HG02642 (cell line): ENCODE results near the gene KRTAP10-8.
"Not testable (repeated sequence)": the region's sequence is repeated elsewhere in the genome, so short reads cannot be mapped to it uniquely, and the experiment has no call there.

Source experiments
- ATAC-seq: cut with Tn5 transposase; IDR thresholded peaks from one replicate; pipeline ENCODE4 v1.9.1; 2021; ENCODE audit warnings: mild to moderate bottlenecking; ENCODE audit not compliant: unreplicated experiment, poor library complexity

Gene KRTAP10-8

DNA sequence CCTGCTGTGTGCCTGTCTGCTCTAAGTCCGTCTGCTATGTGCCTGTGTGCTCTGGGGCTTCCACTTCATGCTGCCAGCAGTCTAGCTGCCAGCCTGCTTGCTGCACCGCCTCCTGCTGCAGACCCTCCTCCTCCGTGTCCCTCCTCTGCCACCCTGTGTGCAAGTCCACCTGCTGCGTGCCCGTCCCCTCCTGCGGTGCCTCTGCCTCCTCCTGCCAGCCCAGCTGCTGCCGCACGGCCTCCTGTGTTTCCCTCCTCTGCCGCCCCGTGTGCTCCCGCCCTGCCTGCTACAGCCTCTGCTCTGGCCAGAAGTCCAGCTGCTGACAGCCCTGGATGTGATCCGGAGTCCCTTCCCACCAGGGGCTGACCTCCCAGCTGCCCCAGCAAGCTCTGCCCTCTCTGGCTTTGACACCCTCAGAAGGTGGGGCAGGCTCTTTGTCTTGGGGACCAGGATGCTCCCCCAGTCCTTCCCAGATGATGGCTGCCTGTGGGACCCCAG lies 26.0 kb downstream of the KRTAP10-8 start:
- ATAC-seq = not testable (repeated sequence)

DNA sequence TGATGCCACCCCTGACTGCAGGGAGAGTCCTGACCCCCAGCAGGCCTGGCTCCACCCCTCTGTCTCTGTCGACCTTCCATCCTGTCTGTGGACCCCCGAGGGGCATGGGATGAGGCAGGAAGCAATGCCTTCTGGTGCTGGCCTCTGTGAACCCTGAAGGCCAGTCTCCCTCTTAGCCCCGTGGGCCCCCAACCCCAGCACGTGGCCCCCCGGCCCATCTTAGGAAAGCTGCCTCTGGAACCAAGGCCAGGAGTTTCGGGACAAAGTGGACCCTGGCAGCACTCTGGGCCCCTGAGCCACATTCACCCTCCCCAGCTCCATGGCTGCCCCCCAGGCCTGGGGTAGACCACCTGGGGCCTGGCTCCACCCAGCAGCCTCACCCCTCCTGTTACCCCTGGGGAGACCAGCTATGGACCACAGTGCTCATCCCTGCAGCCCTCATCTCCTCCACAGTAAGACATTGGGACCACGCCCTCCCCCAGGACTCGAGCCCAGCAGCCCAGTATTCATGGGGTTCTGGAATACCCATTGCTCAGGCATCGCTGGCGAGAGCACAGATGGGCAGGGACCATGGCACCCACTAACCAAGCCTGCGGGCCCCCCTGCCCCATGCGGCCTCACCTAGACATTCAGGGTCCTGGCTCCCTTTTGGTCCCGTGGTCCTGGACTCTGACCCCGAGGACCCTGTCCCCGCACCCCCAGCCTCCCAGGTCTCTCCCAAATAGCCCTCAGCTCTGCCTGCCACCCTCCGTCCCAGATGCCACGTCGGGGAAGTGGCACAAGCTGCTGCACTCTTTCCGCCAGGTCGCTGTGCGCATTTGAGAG lies 26.8 kb downstream of the KRTAP10-8 start:
- ATAC-seq = not testable (repeated sequence)

DNA sequence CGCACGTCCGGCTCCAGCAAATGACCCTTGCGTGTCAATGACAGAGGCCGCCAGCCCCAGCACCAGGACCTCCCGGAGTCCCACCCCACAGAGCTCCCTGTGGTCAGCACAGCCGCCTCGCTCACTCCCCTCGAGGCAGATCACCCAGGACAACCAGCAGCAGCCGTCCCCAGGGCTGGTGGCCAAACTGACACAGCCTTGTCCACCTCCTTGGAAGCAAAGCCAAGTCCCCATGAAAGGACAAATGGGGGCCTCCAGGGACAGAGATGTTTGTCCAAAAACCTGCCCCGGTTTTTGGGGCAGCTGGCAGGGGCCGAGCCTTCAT lies 27.4 kb downstream of the KRTAP10-8 start:
- ATAC-seq = no peak

DNA sequence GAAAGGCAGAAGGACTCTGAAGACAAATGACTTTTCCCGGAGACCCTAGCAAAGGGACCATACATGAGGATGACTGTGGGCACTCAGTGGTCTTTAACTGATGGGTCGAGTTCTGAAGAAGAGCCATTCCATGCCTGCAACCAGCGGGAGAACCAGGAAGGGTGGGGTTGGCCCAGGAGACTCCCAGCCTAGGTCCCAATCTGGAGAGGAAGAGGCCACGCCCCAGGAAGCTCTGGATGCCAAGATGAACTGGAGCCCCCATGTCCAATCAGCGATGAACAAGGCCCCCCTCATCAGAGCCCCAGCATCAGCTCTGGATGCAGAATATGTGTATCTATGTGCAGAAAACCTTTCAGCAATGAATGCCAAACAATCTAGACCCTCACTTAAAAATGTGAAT lies 28.9 kb downstream of the KRTAP10-8 start:
- ATAC-seq = no peak

DNA sequence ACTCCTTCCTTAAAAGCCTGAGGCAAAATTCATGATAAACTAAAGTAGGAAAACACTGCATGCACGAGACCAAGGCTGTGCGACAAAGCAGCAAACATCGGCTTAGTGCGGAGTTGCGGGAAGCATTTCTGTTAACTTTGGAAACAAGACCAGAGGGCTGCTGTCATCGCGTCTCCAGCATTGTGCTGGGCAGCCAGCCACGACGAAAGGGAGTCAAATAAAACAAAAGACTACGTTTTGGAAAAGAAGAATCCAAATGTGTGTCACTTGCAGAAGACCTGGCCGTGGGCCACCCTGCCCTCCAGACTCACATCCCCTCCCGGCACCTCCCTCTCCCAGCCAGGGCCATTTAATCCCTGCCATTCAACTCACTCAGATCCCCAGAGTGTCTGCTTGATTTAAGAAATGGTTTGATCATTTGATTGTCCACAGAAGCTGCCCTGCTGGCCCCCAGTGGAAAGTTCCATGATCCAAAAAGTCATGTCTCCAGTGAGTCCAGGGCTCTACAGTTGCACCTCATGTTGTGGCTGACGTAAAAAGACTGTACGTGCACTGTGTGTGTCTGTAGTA lies 31.9 kb downstream of the KRTAP10-8 start:
- no peak for ATAC-seq

DNA sequence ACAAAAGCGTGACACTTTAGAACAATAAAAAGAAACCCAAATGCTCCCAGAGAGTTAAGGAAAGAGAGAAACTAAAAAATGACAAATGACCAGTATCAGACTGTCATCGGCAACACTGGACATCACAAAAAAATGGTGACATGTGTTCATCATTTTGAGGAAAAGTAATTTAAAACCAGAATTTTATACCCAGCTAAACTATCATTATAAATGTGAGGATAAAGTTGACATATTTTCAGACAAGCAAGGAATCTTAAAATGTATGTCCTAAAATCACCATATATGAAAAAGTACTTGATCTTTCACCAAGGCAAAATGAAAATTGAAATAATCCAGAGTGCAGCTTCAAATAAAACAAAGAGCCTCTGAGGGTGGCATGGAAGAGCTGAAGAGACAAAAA lies 33.0 kb downstream of the KRTAP10-8 start:
- ATAC-seq = no peak

DNA sequence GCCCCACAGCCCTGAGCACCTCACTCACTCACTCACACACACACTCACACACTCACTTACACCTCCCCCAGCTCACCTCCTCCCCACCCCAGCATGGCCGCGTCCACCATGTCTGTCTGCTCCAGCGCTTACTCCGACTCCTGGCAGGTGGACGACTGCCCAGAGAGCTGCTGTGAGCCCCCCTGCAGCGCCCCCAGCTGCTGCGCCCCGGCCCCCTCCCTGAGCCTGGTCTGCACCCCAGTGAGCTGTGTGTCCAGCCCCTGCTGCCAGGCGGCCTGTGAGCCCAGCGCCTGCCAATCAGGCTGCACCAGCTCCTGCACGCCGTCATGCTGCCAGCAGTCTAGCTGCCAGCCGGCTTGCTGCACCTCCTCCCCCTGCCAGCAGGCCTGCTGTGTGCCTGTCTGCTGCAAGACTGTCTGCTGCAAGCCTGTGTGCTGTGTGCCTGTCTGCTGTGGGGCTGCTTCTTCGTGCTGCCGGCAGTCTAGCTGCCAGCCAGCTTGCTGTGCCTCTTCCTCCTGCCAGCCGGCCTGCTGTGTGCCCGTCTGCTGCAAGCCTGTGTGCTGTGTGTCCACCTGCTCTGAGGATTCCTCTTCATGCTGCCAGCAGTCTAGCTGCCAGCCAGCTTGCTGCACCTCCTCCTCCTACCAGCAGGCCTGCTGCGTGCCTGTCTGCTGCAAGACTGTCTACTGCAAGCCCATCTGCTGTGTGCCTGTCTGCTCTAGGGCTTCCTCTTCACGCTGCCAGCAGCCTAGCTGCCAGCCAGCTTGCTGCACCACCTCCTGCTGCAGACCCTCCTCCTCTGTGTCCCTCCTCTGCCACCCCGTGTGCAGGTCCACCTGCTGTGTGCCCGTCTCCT lies 34.7 kb downstream of the KRTAP10-8 start, which contains the start of gene KRTAP10-11:
Gene KRTAP10-11 (plus strand): TSS at position 49 of the 856 bp plus-strand sequence. CDS start 45 bp downstream, at position 94.
- not testable (repeated sequence) for ATAC-seq

DNA sequence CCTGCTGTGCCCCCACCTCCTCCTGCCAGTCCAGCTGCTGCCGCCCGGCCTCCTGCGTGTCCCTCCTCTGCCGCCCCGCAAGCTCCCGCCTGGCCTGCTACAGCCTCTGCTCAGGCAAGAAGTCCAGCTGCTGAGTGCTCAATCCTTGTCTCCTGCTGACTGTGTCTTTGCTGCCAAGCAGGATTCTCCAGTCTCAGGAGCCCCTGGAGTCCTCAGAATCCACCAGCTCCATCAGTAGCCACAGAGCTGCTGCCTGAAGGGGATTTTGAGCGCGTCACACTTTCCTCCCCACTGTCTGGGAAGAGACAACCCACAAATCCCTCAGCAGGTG lies 35.3 kb downstream of the KRTAP10-8 start:
- ATAC-seq = no peak

DNA sequence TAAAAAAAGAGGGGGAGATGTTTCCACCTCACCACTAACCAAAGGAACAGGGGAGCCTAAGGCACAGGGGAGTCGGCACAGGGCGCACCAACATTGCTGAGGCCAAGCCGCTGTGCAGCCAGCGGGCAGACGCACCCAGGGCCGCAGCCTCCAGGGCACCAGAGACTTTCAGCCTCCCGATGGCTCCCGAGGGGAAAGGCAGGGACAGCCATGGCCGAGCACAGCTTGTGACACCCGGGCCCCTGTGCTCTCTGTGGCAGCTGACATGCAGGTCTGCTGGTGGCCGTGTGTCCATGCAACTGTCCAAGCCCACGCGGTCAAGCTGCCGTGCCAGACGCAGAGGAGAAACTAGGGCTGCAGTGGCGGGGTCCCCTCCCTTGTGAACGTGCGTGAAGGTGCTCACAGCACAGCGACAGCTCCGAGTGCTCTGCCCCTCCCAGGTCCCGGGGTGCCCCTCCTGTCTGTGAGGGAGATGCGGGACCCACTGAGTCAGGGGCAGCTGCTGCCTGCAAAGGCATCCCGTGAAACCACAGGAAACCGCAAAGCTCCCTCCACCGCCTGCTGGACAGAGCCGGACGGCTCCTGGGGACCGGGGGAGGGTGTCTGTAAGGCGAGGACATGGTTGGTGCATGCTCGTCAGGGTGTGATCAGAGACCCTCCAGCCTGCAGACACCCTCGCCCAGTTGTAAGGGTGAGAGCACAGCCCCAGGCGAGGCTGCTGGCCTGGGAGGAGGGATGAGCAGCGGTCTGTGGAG lies 36.9 kb downstream of the KRTAP10-8 start:
- ATAC-seq = no peak

DNA sequence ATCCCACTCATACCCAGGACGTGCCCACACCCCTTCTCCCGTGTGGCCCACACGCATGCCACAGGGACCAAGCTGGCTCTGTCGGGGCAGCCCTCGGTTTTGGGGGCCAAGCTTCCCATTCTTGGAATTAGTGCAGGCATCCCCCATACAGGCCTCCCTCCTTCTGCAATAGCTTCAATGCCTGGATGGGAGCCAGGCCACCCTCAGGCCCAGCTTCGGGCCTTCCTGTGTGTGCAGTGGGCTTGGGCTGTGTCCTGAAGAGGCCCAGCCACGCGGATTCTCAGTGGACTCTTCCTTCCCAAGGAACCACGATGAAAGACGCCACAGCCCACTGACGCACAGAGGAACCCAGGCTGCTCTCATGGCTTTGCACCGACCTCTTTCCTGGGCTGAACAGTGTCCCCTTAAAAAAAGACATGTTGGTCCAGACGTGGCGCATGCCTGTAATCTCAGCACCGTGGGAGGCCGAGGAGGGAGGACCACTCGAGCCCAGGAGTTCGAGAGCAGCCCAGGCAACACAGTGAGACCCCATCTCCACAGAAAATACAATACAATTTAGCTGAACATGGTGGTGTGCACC lies 37.7 kb downstream of the KRTAP10-8 start:
- no peak for ATAC-seq

DNA sequence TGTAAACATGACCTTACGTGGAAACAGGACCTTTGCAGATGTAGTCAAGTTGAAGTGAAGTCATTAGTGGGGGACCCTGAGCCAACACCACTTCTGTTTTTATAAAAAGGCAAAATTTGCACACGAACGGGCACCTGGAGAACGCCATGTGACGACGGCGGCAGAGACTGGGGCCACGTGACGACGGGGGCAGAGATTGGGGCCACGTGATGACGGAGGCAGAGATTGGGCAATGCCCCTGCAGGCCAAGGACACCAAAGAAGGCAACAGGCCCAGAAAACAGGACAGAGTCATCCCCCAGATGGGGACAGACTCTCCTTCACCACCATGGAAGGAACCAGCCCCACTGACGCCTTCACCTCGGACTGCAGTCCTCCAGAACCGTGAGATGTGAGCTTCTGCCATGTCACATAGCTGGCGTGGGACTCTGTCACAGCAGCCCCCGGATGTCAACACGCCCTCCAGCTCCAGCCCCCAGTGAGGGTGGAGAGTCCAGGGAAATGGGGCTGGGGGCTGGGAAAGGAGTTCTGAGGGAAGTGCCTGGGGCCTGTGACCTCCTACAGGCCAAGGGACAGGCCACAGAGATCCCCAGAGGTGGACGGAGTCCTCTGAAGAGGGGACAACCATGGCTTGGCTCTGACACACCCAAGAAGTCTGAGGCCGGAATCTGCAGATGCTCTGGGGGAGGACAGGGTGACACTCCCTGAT lies 38.5 kb downstream of the KRTAP10-8 start:
- no peak for ATAC-seq

DNA sequence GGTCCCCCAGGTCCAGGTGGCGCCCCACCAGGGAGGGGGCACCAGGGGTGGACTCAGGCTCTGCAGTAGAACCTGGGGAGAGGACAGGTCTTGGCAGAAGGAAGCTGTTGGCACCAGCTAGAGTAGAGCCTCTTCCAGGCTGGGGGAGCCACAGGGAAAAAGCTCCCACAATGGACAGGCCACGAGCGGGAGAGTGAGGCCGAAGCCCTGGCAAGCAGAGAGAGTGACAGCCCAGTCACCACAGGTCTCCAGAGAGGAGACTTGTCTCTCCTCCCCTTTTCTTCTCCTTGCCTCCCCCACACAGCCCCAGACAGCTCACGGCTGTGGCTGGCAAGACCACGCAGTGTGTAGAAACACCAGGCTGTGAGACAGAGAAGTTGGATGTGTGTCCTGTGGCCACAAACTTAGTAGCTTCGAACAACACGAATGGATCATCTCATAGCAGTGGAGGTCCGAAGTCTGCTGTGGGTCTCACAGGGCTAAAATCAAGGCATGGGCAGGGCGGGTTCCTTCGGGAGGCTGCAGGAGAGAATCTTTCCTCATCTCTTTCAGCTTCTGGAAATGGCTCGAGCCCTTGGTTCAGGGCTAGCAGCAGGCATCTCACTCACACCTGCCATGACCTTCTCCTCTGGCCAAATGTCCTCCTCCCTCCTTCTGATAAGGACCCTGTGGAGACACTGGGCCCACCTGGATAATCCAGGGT lies 39.2 kb downstream of the KRTAP10-8 start:
- no peak for ATAC-seq

DNA sequence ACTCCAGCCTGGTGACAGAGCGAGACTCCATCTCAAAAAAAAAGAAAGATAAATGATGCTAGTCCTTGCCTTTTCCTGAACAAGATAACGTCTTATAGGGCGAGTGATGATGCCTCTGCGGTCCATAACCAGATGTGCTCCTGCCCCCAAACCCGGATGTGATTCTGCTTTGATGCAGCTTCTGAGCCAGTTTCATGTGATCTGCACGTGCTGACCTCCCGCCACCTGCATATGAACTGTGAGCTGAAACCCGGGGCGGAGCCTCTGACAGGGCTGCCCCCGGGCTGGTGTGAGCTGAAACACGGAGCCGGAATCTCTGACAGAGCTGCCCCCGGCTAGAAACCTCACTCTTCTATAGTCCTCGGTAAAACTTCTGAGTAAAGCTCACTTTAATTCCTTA lies 41.2 kb downstream of the KRTAP10-8 start:
- no peak for ATAC-seq

DNA sequence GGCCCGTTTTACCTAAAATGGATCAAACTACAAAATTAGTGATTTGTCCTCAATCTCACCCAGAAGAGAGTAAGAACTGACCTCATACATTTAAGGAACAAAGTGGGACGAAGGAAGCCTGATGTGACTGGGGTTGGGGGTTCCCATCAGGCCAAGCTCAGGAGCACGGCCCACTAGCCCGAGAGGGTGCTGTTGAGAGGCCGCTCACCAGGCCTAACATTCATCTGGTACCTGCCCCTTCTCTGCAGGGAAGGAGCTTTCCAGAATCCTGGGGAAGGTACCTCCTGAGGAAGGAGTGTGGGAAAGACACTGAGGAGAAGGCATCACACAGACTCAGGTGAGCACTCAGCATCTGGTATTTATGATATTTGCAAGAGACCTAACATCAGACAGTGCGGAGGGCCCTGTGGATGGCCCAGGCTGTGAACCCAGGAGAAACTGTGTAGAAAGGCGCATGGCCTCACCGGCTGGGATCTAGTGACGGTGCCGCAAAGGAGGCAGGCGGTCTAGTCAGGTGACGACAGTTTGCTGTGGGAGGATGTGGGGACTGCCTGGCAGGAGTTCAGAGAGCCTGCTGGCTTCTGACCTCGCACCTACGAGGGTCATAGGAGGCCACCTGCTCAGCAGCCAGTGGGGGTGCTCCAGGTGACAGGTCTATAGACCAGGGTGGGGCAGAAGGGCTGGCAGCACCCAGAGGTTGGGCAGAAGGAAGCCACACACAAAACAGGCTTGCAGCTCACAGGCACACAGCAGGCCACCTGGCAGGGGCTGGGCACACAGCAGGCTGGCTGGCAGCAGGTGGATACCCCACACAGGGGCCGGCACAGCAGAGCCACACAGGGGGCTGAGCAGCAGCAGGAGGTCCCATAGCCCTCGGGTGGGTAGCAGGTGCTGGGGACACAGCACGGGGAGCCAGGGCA lies 42.0 kb downstream of the KRTAP10-8 start:
- ATAC-seq = no peak

DNA sequence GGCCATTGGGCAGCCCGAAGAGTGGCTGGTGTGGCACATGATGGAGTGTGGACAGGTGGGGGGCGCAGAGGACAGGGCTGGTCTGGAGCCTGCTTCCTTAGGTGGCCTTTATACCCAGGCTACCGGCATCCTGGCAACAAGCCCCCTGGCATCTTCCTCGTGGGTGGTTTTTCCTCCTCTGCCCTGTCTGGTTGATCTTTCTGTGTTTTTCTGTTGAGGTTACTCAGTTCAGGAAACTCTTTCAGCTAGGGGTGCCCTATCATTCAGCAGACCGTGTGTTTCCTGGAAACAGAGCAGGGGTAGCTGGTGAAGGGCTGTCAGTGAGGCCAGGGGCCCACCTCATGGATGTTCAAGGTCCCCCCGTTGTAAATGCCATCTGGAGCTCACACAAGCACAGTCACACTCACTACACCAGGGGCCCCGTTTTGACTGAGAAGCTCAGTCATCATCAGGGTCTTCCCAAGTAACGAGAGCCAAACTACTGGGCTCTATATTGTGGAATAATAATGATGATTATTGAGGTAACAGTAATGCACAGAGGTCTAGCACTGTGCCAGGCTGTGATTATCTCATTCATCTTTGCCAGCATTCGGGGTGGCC lies 42.8 kb downstream of the KRTAP10-8 start, which contains the start of gene KRTAP12-4:
Gene KRTAP12-4 (minus strand): TSS at position 84 of the 600 bp plus-strand sequence. CDS start 45 bp downstream, at position 39.
- no peak for ATAC-seq

DNA sequence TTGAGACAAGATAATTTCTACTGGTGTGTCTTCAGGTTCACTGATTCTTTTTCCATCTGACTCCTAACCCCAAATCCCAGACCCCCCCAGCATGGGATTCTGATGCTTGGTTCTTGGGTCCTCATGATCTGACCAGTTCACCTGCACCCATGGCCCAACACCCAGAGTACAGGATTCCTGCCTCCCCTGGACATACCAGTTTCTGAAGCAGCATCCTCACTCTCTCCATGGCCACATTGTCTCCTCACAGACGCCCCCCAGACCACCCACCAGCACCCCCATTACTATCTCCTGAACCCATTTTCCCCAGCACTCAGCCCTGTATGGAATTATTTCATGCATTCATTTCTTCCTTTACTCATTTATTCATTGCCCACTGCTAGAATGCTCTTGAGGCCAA lies 45.0 kb downstream of the KRTAP10-8 start:
- no peak for ATAC-seq
